Globus pallidus (tissue), 1 donor: Measurements from ENCODE around the gene LRRC8D.

ENCODE experiments used
- DNase-seq: peaks from one replicate; pipeline ENCODE4 v3.0.0-alpha.2; 2015; ENCODE audit warnings: low spot score

LRRC8D gene

DNA sequence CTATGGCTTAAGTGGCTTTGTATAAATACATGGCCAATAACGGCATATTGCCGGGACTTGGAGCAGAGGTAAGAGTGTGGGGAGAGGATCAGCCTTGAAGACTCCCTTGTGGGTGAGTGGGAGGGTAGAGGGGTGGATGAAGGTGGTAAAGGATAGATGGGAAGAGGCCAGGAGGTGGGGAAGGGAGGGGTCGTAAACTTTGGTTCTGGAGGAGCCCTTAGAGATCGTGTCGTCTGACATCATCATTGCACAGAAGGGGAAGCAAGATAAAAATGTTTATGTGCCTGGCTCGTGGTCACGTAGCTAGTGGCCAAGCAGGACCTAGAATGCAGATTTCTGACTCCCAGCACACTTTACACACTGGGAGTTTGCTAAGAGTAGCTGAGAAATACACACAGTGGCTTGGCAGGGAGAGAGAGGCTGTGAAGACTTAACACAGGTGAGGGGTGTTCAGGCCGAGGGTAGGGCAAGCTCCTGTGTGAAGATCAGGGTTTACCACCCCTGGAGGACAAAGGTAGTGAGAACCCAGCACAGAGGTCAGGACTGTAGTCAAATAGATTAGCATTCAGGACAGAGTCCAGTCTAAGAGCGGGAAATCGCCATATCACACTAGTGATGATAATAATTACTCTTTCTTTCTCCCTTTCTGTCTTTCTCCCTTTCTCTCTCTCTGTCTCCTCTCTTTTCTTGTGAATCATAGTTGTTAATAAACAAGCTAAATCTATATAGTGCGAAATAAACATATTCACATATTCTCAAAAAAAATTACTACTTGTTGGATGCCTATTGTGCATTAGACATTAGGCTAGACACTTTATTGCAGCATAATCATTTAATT, 75.5 kb downstream of the LRRC8D start:
- no peak for DNase-seq

DNA sequence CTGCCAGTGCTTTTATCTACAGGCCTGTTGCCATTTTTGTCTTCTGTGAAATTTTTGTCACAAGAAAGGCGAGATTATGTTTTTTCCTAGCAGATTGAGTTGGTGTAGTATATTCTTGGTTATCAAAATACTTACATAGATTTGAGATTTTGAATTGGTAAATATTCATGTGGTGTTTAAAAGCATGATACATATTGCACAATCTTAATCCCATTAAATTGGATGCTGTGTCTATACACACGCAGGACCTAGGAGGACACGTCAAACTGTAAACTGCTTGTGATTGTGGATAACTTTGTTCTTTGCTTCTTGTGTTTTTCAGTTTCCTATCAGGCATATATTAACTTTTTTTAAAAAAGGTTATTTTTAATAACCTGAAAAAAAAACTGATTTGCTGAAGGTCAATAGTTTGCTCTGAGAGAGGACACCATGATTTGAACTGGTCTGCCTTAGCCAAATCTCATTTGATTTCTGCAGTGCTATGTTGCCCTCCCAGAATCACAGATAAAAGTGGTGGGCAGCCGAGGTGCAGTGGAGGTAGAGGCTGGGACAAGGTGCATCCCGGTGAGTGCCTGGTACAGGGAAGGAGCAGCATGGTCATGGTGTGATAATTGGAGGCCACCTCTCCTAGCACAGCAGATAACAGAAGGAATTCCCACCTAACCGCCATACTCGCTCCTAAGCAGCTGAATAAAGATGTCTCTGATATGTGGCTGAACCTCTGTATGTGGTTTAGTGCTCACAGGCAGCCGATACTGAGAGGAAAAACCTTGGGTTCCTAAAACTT, 76.7 kb downstream of the LRRC8D start:
- DNase-seq, result no peak

DNA sequence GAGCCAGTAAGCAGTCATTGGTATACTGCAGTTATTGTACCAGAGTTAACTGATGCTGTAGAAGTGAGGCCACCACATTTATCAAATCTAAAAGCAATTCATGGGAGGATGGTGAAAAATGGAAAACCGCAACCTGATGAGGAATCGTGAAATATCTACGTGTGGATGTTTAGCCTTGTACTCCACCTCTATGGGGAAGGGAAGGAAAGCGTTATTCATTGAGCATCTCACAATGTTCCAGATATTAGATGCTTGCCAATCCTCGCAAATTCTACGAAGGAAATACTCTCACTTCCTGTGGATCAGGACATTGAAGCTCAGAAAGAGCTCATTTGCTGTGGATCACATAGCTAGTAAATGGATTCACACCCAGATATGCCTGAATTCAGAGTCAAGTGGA, 77.3 kb downstream of the LRRC8D start:
- no peak for DNase-seq

- DNase-seq, result no peak
Measured at GRCh38 chr1:89898695-89899470, 78.1 kb downstream of the LRRC8D start.

GRCh38 chr1:89900323-89900722, 79.5 kb downstream of the LRRC8D start:
- DNase-seq, result no peak

GRCh38 chr1:89900791-89901708, 80.2 kb downstream of the LRRC8D start:
- DNase-seq, result no peak

GRCh38 chr1:89901957-89902669, 81.3 kb downstream of the LRRC8D start:
- no peak for DNase-seq

GRCh38 chr1:89903550-89903949, 82.7 kb downstream of the LRRC8D start:
- DNase-seq, result no peak

- no peak for DNase-seq
Measured at GRCh38 chr1:89904219-89904980, 83.6 kb downstream of the LRRC8D start.

- no peak for DNase-seq
Measured at GRCh38 chr1:89905395-89906058, 84.7 kb downstream of the LRRC8D start.

DNA sequence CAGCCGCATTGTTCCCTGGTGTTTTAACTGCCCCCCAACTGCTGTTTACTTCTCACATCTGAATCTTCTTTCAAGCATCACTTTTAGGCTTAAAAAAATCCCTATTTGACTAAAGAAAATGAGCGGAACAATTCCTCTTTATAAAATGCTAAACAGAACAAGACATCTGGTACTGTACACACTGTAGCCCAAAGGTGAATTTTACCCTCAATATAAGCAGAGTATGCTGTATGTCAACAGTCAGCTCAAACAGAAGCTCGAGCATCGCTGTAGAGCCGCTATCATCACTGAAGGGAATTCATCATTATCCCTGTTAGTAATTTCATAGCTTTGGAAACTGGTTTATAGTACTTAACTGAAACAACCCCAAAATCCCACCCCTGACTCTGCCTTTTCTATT, 85.3 kb downstream of the LRRC8D start:
- DNase-seq, result no peak

DNA sequence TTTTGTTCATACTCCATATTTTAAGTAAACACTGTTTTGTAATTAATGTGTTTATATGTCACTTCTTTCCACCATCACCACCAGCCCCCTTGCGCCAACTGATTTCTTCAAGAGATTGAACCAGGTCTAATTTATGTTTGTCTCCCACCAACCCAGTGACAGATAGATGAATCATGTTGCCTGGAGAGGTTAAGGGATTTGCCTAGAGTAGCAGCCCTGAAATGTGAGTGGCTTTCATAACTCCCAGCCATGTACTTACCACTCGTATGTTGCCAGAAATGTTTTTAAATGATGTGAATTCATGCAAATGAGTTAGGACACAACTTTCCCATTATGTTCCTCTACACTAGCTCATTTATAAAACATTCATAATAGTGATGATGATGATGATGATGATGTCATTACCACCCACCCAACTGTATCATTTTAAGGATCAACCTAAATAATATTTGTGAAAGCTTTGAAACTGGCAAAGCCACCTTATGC, 86.9 kb downstream of the LRRC8D start:
- no peak for DNase-seq

GRCh38 chr1:89908273-89908671, 87.4 kb downstream of the LRRC8D start:
- DNase-seq, result no peak

GRCh38 chr1:89908672-89909436, 88.0 kb downstream of the LRRC8D start:
- no peak for DNase-seq

GRCh38 chr1:89910268-89910667, 89.4 kb downstream of the LRRC8D start:
- no peak for DNase-seq

- no peak for DNase-seq
Measured at GRCh38 chr1:89910780-89911179, 89.9 kb downstream of the LRRC8D start.

GRCh38 chr1:89911191-89911991, 90.6 kb downstream of the LRRC8D start:
- DNase-seq, result no peak

GRCh38 chr1:89912073-89912472, 91.2 kb downstream of the LRRC8D start:
- DNase-seq, result no peak
